K562 (cell line): ENCODE data around the gene IL17RC.

Experiments
- CTCF ChIP-seq, 3 experiments: IDR thresholded peaks in 2 of 3; conservative IDR thresholded peaks in 1 of 3; 2 replicates each; pipeline ENCODE4 v1.5.1; 2011 to 2012; ENCODE audit warnings: low read length in 3 of 3, mild to moderate bottlenecking in 3 of 3, control low read depth in 2 of 3, improper control_type of control experiment in 1 of 3, inconsistent platforms in 1 of 3, low read depth in 1 of 3, mixed read lengths in 1 of 3, moderate library complexity in 1 of 3; ENCODE audit not compliant: insufficient read depth in 2 of 3
- E2F5 ChIP-seq: sonication (generic); formaldehyde crosslinking; IDR thresholded peaks from 2 replicates; pipeline ENCODE4 v1.8.0; 2022; ENCODE audit warnings: mild to moderate bottlenecking, missing genetic modification reagents
- FOXJ3 ChIP-seq: sonication (generic); formaldehyde crosslinking; IDR thresholded peaks from 2 replicates; pipeline ENCODE4 v1.4.0; 2020; ENCODE audit warnings: mild to moderate bottlenecking, missing genetic modification reagents
- KLF16 ChIP-seq: IDR thresholded peaks from 2 replicates; pipeline ENCODE4 v1.6.1; 2016; ENCODE audit warnings: antibody characterized with exemption
- ZNF212 ChIP-seq: fragments of 450-650 bp; formaldehyde crosslinking; IDR thresholded peaks from 2 replicates; pipeline ENCODE4 v1.4.0; 2020; ENCODE audit warnings: mild to moderate bottlenecking
- ZNF695 ChIP-seq: fragments of 450-650 bp; formaldehyde crosslinking; IDR thresholded peaks from 2 replicates; pipeline ENCODE4 v1.4.0; 2020; ENCODE audit warnings: mild to moderate bottlenecking, moderate library complexity

GRCh38 chr3:9908286-9908685 is 8.6 kb upstream of the IL17RC start:
- no peak for TF ChIP-seq CTCF (IDR thresholded peaks at IDR 0.05 in 2 of 3, conservative IDR thresholded peaks at IDR 0.05 in 1 of 3; ENCODE audit: insufficient read depth in 2 of 3, low read depth in 1 of 3, low read length in 3 of 3)
- TF ChIP-seq KLF16, result no peak
- TF ChIP-seq ZNF695 (CRISPR knock-in tag), result no peak
- TF ChIP-seq E2F5 (CRISPR knock-in tag), result no peak
- no peak for TF ChIP-seq FOXJ3 (CRISPR knock-in tag)
- TF ChIP-seq ZNF212 (CRISPR knock-in tag), result no peak
